ENCODE results near the gene TRAF2. TPM values are rescaled to one million over a fixed set of nuclear protein-coding genes. Genes with fewer than 3 reads are reported as not detected.

Gene TRAF2
- total RNA-seq, 2 experiments from 2014 or later = 10.6 to 11.6 TPM

DNA sequence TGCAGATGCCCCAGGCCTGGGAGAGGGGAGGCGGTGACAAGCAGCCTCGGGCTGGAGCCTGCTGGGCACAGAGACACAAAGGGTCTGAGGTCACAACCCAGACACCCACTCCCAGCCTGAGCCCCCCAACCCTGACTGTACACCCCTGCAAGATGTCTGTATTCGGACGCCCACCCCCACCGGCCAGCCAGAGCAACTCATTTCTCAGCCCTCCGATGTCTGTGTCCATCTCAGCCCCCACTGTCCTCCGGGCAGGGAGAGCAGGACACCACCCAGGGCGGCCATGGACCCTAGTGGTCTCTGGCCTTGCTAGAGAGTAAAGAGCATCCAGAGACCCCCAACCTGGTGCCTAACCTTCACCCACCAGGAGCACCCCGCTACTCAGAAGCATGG, 69.6 kb downstream of the TRAF2 start:
- ChIA-PET CTCF (no interaction called here), POLR2A (no interaction called here)
- H3K4me3 Mint-ChIP-seq = no peak overlapping the region
- H3K27me3 Mint-ChIP-seq = no peaks in the 10 kb centered on the region
- H3K36me3 ChIP-seq (ENCODE audit: insufficient read depth, low read length) = no peaks in the 10 kb centered on the region
- H3K9me3 Mint-ChIP-seq = peaks cover 2% of the 10 kb centered on the region
- intact Hi-C loops (cut with DNase I, micrococcal nuclease) = loop anchor here in 1 of 2 experiments (10.0 kb wide), 1 partner anchor 831 kb away; no protein-coding TSS in a partner anchor
- no peaks in the 10 kb centered on the region for H3K36me3 Mint-ChIP-seq (ENCODE audit: low read depth)
- H3K27ac Mint-ChIP-seq = no peak overlapping the region
- TF ChIP-seq, protein P1, sequence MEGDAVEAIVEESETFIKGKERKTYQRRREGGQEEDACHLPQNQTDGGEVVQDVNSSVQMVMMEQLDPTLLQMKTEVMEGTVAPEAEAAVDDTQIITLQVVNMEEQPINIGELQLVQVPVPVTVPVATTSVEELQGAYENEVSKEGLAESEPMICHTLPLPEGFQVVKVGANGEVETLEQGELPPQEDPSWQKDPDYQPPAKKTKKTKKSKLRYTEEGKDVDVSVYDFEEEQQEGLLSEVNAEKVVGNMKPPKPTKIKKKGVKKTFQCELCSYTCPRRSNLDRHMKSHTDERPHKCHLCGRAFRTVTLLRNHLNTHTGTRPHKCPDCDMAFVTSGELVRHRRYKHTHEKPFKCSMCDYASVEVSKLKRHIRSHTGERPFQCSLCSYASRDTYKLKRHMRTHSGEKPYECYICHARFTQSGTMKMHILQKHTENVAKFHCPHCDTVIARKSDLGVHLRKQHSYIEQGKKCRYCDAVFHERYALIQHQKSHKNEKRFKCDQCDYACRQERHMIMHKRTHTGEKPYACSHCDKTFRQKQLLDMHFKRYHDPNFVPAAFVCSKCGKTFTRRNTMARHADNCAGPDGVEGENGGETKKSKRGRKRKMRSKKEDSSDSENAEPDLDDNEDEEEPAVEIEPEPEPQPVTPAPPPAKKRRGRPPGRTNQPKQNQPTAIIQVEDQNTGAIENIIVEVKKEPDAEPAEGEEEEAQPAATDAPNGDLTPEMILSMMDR (IDR thresholded peaks at IDR 0.05) = no peak
- no peak overlapping the region for H3K27ac ChIP-seq (ENCODE audit: low read depth in 1 of 2, low read length in 2 of 2)
- peaks cover 0 to 3% of the 10 kb centered on the region in 2 experiments for H3K9me3 ChIP-seq (ENCODE audit: control insufficient read depth in 1 of 2, insufficient read depth in 1 of 2, low read length in 2 of 2)
- H3K4me1 Mint-ChIP-seq (ENCODE audit: low read depth) = peaks cover 7% of the 10 kb centered on the region
- no peaks in the 10 kb centered on the region for H3K27me3 ChIP-seq (ENCODE audit: control insufficient read depth in 1 of 2, insufficient read depth in 2 of 2, low read length in 2 of 2)
- peaks cover 38% of the 10 kb centered on the region for H3K4me1 ChIP-seq (ENCODE audit: insufficient read depth, low read length)
- H3K4me3 ChIP-seq (ENCODE audit: low read length) = no peak overlapping the region
- no peak for ATAC-seq (ENCODE audit: poor library complexity)
- DNase-seq = no peak

DNA sequence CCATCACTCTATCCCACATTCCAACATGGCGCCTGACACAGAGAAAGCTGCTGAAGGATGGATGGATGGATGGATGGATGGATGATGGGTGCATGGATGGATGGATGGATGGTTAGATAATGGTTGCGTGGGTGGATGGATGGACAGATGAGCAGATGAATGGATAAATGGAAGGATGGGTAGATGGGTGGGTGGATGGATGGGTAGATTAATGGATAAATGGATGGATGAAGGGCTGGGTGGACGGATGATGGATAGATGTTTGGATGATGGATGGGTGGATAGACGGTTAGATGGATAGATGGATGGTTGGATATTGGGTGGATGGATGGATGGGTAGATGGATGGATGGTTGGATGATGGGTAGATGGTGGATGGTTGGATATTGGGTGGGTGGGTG, 70.3 kb downstream of the TRAF2 start:
- no peaks in the 10 kb centered on the region for H3K36me3 Mint-ChIP-seq (ENCODE audit: low read depth)
- TF ChIP-seq, protein P1 (IDR thresholded peaks at IDR 0.05) = no peak
- DNase-seq = no peak
- Histone ChIP-seq H3K4me1 (ENCODE audit: insufficient read depth, low read length) (peaks cover 42% of the 10 kb centered on the region), H3K4me3 (ENCODE audit: low read length) (no peak overlapping the region), H3K27me3 (ENCODE audit: control insufficient read depth in 1 of 2, insufficient read depth in 2 of 2, low read length in 2 of 2) (no peaks in the 10 kb centered on the region), H3K27ac (ENCODE audit: low read depth in 1 of 2, low read length in 2 of 2) (no peak overlapping the region), H3K36me3 (ENCODE audit: insufficient read depth, low read length) (no peaks in the 10 kb centered on the region), H3K9me3 (ENCODE audit: control insufficient read depth in 1 of 2, insufficient read depth in 1 of 2, low read length in 2 of 2) (peaks cover 0 to 3% of the 10 kb centered on the region in 2 experiments)
- H3K9me3 Mint-ChIP-seq = peaks cover 2% of the 10 kb centered on the region
- H3K27me3 Mint-ChIP-seq = no peaks in the 10 kb centered on the region
- no peak for ATAC-seq (ENCODE audit: poor library complexity)
- intact Hi-C loops (cut with DNase I, micrococcal nuclease) = loop anchor here in 1 of 2 experiments (10.0 kb wide), 1 partner anchor 832 kb away; no protein-coding TSS in a partner anchor
- POLR2A ChIA-PET = no interaction called here
- no peak overlapping the region for H3K4me3 Mint-ChIP-seq
- CTCF ChIA-PET = no interaction called here
- H3K27ac Mint-ChIP-seq = no peak overlapping the region
- peaks cover 7% of the 10 kb centered on the region for H3K4me1 Mint-ChIP-seq (ENCODE audit: low read depth)

DNA sequence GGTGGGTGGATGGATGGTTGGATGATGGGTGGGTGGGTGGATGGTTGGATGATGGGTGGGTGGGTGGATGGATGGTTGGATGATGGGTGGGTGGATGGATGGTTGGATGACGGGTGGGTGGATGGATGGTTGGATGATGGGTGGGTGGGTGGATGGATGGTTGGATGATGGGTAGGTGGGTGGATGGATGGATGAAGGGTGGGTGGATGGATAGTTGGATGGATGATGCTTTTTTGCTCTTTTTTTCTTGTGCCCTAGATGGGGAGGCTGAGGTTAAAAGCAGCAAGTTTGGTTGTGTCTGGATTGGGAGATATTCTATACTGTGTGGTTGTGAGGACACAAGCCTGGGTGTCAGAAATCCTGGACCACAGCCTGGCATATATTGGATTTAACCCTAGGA, 71.1 kb downstream of the TRAF2 start:
- ATAC-seq (ENCODE audit: poor library complexity) (no peak), DNase-seq (no peak)
- Histone ChIP-seq H3K4me3 (ENCODE audit: low read length) (no peak overlapping the region), H3K36me3 (ENCODE audit: insufficient read depth, low read length) (no peaks in the 10 kb centered on the region), H3K27me3 (ENCODE audit: control insufficient read depth in 1 of 2, insufficient read depth in 2 of 2, low read length in 2 of 2) (no peaks in the 10 kb centered on the region), H3K9me3 (ENCODE audit: control insufficient read depth in 1 of 2, insufficient read depth in 1 of 2, low read length in 2 of 2) (peaks cover 0 to 3% of the 10 kb centered on the region in 2 experiments), H3K4me1 (ENCODE audit: insufficient read depth, low read length) (peaks cover 50% of the 10 kb centered on the region), H3K27ac (ENCODE audit: low read depth in 1 of 2, low read length in 2 of 2) (no peak overlapping the region)
- POLR2A ChIA-PET = no interaction called here
- TF ChIP-seq, protein P1 (IDR thresholded peaks at IDR 0.05) = no peak
- CTCF ChIA-PET = no interaction called here
- no peaks in the 10 kb centered on the region for H3K36me3 Mint-ChIP-seq (ENCODE audit: low read depth)
- no peaks in the 10 kb centered on the region for H3K27me3 Mint-ChIP-seq
- intact Hi-C loops (cut with DNase I, micrococcal nuclease) = loop anchor here in 1 of 2 experiments (10.0 kb wide), 1 partner anchor 833 kb away; no protein-coding TSS in a partner anchor
- H3K4me1 Mint-ChIP-seq (ENCODE audit: low read depth) = peaks cover 7% of the 10 kb centered on the region
- no peak overlapping the region for H3K27ac Mint-ChIP-seq
- no peak overlapping the region for H3K4me3 Mint-ChIP-seq
- peaks cover 2% of the 10 kb centered on the region for H3K9me3 Mint-ChIP-seq

All from CD4-positive, alpha-beta T cell (primary cell).